GM10847 (cell line): ENCODE results near the gene GALNT17.

Experiments used
- POLR2A ChIP-seq: IDR thresholded peaks from 2 replicates; pipeline ENCODE4 v1.6.1; 2011; ENCODE audit not compliant: insufficient read length; ENCODE audit errors: extremely low read depth

GALNT17 gene

GRCh38 chr7:71132127-71132376 is at the start of gene GALNT17:
Gene GALNT17, plus strand, starts transcription at chr7:71132144.
- TF ChIP-seq POLR2A, result no peak

GRCh38 chr7:71095266-71095860 is 36.6 kb upstream of the GALNT17 start:
- TF ChIP-seq POLR2A, result no peak

DNA sequence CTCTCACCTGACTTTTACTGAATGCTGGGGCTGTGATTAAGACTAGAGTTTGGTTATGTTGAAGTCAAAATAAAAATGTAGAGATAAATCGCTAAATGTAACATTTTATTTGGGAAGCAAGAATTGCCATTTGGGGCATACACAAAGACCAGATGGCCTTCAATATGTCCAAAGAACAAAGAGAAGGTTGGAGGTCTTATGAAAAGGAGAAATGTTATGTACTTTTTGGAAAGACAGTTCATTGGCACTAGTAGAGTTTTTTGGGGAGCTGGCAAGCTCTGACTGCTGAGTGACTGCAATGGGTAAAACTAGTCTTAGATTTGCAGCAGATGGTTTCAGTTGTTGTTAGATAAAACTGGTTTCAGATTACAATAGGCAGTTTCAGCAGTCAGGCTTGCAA is 35.6 kb upstream of the GALNT17 start:
- TF ChIP-seq POLR2A, result no peak

DNA sequence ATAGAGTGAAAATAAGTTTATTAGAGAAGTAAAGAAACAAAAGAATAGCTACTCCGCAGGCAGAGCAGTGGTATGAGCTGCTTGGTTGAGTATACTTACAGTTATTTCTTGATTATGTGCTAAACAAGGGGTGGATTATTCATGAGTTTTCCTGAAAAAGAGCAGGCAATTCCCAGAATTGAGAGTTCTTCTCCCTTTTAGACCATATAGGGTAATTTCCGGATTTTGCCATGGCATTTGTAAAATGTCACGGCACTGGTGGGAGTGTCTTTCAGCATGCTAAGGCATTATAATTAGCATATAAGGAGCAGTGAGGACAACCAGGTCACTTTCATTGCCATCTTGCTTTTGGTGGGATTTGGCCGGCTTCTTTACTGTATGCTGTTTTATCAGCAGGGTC is 25.7 kb upstream of the GALNT17 start:
- TF ChIP-seq POLR2A, result no peak

DNA sequence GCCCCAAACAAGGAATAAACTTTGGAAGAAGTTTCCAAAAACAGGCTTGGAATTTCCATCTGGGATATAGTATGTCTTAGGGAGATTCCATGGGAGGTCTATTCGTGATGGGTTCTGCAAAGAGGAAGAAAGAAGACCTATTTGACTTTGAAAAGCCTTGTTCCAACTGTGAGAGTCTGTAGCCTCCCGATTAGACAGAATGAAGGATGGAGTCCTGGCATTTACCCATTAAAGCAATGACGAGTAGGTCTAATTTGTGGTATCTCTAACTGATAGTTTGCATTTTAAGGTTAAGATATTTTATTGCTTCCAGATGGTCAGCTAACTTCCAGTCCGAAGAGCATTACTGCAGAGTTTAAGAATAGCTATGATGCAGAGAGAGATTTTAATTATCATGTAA is 19.5 kb upstream of the GALNT17 start:
- no peak for TF ChIP-seq POLR2A

DNA sequence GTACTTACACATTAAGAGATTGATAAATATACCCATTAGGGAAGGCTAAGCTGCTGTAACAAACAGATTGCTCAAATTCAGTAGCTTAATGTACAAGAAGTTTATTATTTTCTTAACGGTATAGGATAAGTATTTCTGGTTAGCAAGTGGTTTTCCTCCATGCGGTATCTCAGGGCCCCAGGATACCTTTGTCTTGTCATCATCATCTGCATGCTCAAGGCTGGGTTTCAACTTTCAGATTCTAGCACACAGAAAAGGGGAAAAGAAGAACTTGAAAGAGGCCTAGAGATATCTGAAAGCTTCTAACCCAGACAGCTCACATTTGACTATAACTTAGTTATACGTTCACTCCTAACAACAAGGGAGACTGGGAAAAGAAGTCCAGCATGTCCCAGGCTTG is 11.8 kb upstream of the GALNT17 start:
- TF ChIP-seq POLR2A, result no peak

- TF ChIP-seq POLR2A, result no peak
Observed at GRCh38 chr7:71129126-71129525, 2.8 kb upstream of the GALNT17 start.

GRCh38 chr7:71130031-71130679 is 1.8 kb upstream of the GALNT17 start:
- TF ChIP-seq POLR2A, result no peak

DNA sequence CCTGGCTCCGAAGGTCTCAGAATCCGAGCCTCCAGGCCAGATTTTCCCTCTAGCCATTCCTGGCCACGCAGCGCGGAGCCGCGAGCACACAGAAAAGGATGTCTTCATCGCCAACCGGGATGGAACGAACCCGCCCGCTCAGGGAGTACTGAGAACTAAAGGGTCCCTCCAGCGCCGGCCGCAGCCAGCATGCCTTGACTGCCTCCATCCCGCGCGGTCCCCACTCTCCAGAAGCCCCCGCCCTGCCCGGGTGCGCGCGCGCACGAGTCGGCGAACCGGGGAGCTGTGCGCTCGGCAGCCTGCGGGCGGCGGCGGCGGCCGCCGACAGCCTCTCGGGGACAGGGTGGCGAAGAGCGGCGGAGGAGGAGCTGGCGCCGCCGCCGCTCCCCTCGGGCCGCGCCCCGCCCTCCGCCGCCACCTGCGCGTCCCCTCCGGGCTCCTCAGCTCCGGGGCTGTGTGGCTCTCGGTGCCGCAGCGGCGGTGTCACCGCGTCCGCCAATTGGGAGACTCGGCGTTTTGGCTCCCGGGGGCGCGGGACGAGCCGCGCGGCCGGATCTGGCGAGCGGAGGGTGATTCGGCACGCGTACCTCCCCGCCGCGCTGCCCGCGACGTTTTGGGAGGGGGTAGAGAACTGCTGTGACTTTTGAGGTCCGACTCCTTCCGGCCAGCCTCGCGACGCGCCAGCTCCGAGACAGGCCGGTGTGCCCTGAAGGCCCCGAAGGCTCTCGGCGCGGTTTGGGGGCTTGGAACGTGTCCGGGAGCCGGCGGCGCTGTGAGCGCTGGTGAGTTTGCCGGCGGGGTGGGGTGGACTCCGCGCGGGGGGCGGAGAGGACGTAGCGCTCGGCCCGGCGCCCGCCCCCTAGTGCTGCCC is 453 bp upstream of the GALNT17 start:
- no peak for TF ChIP-seq POLR2A

DNA sequence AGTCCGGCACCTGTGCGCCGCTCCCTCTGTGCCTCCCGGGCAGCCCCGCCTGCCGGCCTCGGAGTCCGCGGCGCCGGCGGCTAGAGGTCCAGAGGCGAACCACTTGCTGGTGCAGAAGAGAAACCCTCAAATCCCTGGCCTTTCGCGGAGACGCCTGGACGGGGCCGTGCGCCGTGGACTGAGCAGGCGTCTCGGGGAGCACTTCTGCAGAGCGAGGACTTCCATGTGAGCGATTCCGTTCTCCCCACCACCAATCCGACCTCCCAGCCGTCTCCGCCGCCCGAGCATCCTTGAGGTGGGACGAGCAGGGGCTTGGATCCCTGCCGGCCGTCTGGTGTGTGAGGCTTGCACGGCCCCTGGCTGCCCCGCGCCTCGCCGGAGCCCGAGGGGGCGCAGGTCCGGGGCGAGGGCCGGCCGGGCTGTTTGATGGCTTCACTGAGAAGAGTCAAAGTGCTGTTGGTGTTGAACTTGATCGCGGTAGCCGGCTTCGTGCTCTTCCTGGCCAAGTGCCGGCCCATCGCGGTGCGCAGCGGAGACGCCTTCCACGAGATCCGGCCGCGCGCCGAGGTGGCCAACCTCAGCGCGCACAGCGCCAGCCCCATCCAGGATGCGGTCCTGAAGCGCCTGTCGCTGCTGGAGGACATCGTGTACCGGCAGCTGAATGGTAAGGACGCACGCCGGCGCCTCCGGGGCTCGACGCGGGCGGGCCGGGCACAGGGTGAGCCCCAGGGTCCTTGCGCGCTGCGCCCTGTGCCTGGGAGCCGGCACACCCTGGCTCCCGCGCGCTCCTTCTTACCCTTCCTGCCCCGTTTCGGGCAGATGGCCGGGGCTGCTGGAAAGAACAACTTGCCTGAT is 660 bp downstream of the GALNT17 start:
- TF ChIP-seq POLR2A, result no peak

DNA sequence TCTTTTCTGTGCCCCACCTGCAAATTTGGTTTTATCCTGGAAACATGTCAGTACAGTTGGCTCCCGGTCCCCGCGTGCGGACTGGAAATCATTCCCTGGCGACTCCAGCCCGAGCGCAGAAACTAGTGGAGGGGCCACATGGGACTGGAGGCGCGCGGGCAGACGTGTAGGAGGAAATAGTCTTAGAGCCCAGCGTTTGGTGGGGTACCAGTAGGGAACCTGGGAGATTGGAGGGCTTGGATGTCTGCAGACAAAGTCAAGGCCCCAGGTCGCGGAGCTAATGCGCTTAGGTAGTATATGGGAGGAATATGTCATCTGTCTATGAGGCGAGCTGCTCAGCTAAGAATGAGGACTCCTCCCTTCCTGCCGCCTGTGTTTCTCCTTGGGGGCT is 1.3 kb downstream of the GALNT17 start:
- no peak for TF ChIP-seq POLR2A

DNA sequence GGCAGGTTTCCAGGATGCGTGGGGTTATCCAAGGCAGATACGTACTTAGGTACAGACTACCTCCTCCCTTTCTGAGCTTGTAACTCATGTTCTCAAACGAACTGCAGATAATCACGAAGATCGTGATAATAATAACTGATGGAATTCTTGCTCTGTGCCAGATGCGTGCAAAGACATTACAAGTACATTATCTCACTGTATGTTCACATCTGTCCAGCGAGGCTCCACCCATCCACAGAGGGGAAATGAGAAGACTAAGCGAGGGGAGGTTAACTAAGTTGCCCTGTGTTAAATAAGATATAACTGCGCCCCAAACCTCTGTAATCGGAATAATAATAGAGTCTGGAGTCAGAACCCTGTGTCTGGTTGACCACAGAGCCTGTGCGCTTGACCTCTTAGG is 1.9 kb downstream of the GALNT17 start:
- no peak for TF ChIP-seq POLR2A

GRCh38 chr7:71135116-71135515 is 3.2 kb downstream of the GALNT17 start:
- no peak for TF ChIP-seq POLR2A

- TF ChIP-seq POLR2A, result no peak
Observed at GRCh38 chr7:71135663-71136062, 3.7 kb downstream of the GALNT17 start.

- TF ChIP-seq POLR2A, result no peak
Observed at GRCh38 chr7:71137479-71137878, 5.5 kb downstream of the GALNT17 start.

- no peak for TF ChIP-seq POLR2A
Observed at GRCh38 chr7:71140264-71140663, 8.3 kb downstream of the GALNT17 start.
